Measurements from ENCODE around the gene TTC34. TPM values are rescaled to one million over a fixed set of nuclear protein-coding genes. Genes with fewer than 3 reads are reported as not detected.
A peak's percentile ranks its signal among the peaks of the same experiment; 100 is the strongest.
"Not testable (repeated sequence)": the region's sequence is repeated elsewhere in the genome, so short reads cannot be mapped to it uniquely, and the experiment has no call there.

The TTC34 gene
- total and polyA plus RNA-seq, 9 donors: 0.12 to 3.2 (median 2.2) TPM

- Histone ChIP-seq H3K4me1 (ENCODE audit: insufficient read depth) (peaks cover 15% of the 10 kb centered on the region), H3K27ac (no peak overlapping the region), H3K27me3 (peaks cover 2% of the 10 kb centered on the region), H3K9me3 (no peaks in the 10 kb centered on the region), H3K36me3 (no peaks in the 10 kb centered on the region), H3K4me3 (no peak overlapping the region)
- TF ChIP-seq CTCF (IDR thresholded peaks at IDR 0.05) (no peak), POLR2A (IDR thresholded peaks at IDR 0.05) (no peak), EP300 (IDR thresholded peaks at IDR 0.05) (no peak)
- intact Hi-C loops (cut with DNase I): loop anchor here in 1 of 4 donors (10.0 kb wide), 1 partner anchor 215 kb away; the partner anchor contains the start of gene PEX10
- DNase-seq: no peak
- 78 to 82% (median 79%) methylated on average over 22 to 23 of the region's 23 CpGs for WGBS, 3 donors
These were observed 171.6 kb downstream of the TTC34 start for GRCh38 chr1:2629627-2630497.

- Histone ChIP-seq H3K27me3 (peaks cover 2% of the 10 kb centered on the region), H3K4me1 (ENCODE audit: insufficient read depth) (peaks cover 13% of the 10 kb centered on the region), H3K9me3 (no peaks in the 10 kb centered on the region), H3K4me3 (no peak overlapping the region), H3K27ac (no peak overlapping the region), H3K36me3 (no peaks in the 10 kb centered on the region)
- WGBS, 3 donors: 1 to 8% (median 3%) methylated on average over 19 to 64 of the region's 64 CpGs
- intact Hi-C loops (cut with DNase I): no loop called here
- DNase-seq: no peak
- TF ChIP-seq POLR2A (IDR thresholded peaks at IDR 0.05) (no peak), EP300 (IDR thresholded peaks at IDR 0.05) (no peak), CTCF (IDR thresholded peaks at IDR 0.05) (no peak)
These were observed 172.4 kb downstream of the TTC34 start for GRCh38 chr1:2628933-2629626.

- Histone ChIP-seq H3K27ac (no peak overlapping the region), H3K27me3 (peaks cover 2% of the 10 kb centered on the region), H3K36me3 (no peaks in the 10 kb centered on the region), H3K4me1 (ENCODE audit: insufficient read depth) (peaks cover 6% of the 10 kb centered on the region), H3K9me3 (no peaks in the 10 kb centered on the region), H3K4me3 (no peak overlapping the region)
- peak in 1 of 5 donors; percentile 13 for DNase-seq
- intact Hi-C loops (cut with DNase I): no loop called here
- WGBS, 3 donors: 4 to 16% (median 11%) methylated on average over 23 to 46 of the region's 46 CpGs
- TF ChIP-seq POLR2A (IDR thresholded peaks at IDR 0.05) (no peak), CTCF (IDR thresholded peaks at IDR 0.05) (no peak), EP300 (IDR thresholded peaks at IDR 0.05) (no peak)
These were observed 173.1 kb downstream of the TTC34 start for GRCh38 chr1:2628191-2628932.

DNA sequence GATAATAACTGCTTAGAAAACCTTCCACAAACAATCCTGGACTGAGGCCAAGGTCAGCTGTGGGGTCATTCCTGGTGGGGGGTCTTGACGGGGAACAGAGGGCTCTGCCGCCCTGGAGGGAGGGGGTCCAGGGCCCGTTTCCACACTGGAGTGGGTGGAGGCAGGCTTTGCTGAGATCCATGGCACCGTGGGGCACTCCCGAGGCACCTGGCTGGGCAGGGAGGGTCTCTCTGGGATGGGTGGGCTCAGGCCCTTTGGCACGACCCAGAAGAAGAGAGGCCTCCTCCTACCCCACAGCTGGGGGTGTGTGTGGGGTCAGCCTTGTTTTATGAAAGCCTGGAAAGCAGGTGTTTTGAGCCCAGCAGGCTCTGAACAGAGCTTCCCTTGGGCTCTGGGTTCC, 173.7 kb downstream of the TTC34 start:
- no peaks in the 10 kb centered on the region for H3K36me3 ChIP-seq
- no peaks in the 10 kb centered on the region for H3K9me3 ChIP-seq
- peaks cover 2% of the 10 kb centered on the region for H3K27me3 ChIP-seq
- H3K4me3 ChIP-seq: no peak overlapping the region
- 18 to 25% (median 25%) methylated on average over 6 of the region's 6 CpGs for WGBS, 3 donors
- peaks cover 1% of the 10 kb centered on the region for H3K4me1 ChIP-seq (ENCODE audit: insufficient read depth)
- peak in 1 of 5 donors; percentile 17 for DNase-seq
- TF ChIP-seq EP300 (IDR thresholded peaks at IDR 0.05) (no peak), POLR2A (IDR thresholded peaks at IDR 0.05) (no peak), CTCF (IDR thresholded peaks at IDR 0.05) (no peak)
- no peak overlapping the region for H3K27ac ChIP-seq
- intact Hi-C loops (cut with DNase I): no loop called here

DNA sequence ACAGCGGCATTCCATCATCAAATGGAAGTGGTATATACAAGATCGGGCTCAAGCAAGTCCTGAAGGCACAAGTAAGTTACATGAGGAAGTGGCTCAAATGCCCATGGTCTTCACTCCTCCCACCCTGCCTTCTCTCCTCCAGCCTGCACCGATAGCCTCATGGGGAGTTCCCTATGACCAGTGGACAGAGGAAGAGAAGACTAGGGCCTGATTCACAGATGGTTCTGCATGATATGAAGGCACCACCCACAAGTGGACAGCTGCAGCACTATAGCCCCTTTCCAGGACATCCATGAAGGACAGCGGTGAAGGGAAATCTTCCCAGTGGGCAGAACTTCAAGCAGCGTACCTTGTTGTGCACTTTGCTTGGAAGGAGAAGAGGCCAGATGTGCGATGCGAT, 175.7 kb downstream of the TTC34 start:
- H3K36me3 ChIP-seq; H3K9me3 ChIP-seq; intact Hi-C loops (cut with DNase I); DNase-seq; H3K4me1 ChIP-seq (ENCODE audit: insufficient read depth); H3K27me3 ChIP-seq; H3K27ac ChIP-seq; H3K4me3 ChIP-seq: not testable (repeated sequence)
- 64 to 78% (median 67%) methylated on average over 7 of the region's 7 CpGs for WGBS, 3 donors

All from ovary (tissue), 9 donors.